ENCODE results near the gene ZSCAN12. TPM values are rescaled to one million over a fixed set of nuclear protein-coding genes. Genes with fewer than 3 reads are reported as not detected.

Gene ZSCAN12
- total RNA-seq, 2 donors from 2014 or later = 5.9 to 10.2 TPM

GRCh38 chr6:28351087-28351486 lies 48.5 kb downstream of the ZSCAN12 start:
- intact Hi-C loops (cut with DNase I) = loop anchor here (5.0 to 10.0 kb wide), 2 partner anchors 126 to 214 kb away; partner anchors contain the start of gene ZSCAN9
- no peaks in the 10 kb centered on the region for H3K9me3 ChIP-seq
- no peak for TF ChIP-seq POLR2A (IDR thresholded peaks at IDR 0.05)
- TF ChIP-seq CTCF (IDR thresholded peaks at IDR 0.05) = no peak
- no peak for TF ChIP-seq POLR2AphosphoS5 (IDR thresholded peaks at IDR 0.05)
- no peak for DNase-seq (ENCODE audit: low spot score)
- peaks cover 4% of the 10 kb centered on the region for H3K4me1 ChIP-seq (replicated peaks)
- no peak overlapping the region for H3K27ac ChIP-seq
- H3K36me3 ChIP-seq = no peaks in the 10 kb centered on the region
- H3K27me3 ChIP-seq (replicated peaks; ENCODE audit: insufficient read depth) = no peaks in the 10 kb centered on the region
- WGBS = 70% methylated on average over 2 of the region's 2 CpGs
- H3K4me3 ChIP-seq = no peak overlapping the region

- intact Hi-C loops (cut with DNase I) = loop anchor here (5.0 to 10.0 kb wide), 2 partner anchors 125 to 213 kb away; partner anchors contain the start of gene ZSCAN9
- no peak for TF ChIP-seq CTCF (IDR thresholded peaks at IDR 0.05)
- TF ChIP-seq POLR2AphosphoS5 (IDR thresholded peaks at IDR 0.05) = peak; percentile 76
- TF ChIP-seq POLR2A (IDR thresholded peaks at IDR 0.05) = no peak
- Histone ChIP-seq H3K27ac (peak within 1 kb of the TSS; percentile 60 to 67), H3K4me1 (replicated peaks) (peaks cover under 1% of the 10 kb centered on the region), H3K27me3 (replicated peaks; ENCODE audit: insufficient read depth) (no peaks in the 10 kb centered on the region), H3K4me3 (peak within 1 kb of the TSS; percentile 62 to 64), H3K36me3 (no peaks in the 10 kb centered on the region), H3K9me3 (no peaks in the 10 kb centered on the region)
- under 1% methylated on average over 30 of the region's 30 CpGs for whole genome bisulfite sequencing
- peak; percentile 83 for DNase-seq (ENCODE audit: low spot score)
Observed at GRCh38 chr6:28349892-28350737, 49.4 kb downstream of the ZSCAN12 start, which contains the start of gene ZKSCAN3. ZKSCAN3 (plus strand) TSS chr6:28349947; CDS start chr6:28359587, 9,640 bp downstream.

- H3K27me3 ChIP-seq (replicated peaks; ENCODE audit: insufficient read depth) = no peaks in the 10 kb centered on the region
- intact Hi-C loops (cut with DNase I) = no loop called here
- no peak for DNase-seq (ENCODE audit: low spot score)
- no peaks in the 10 kb centered on the region for H3K9me3 ChIP-seq
- peak overlapping the region; percentile 60 to 67 for H3K27ac ChIP-seq
- peak overlapping the region; percentile 62 to 64 for H3K4me3 ChIP-seq
- 2% methylated on average over 9 of the region's 9 CpGs for WGBS
- no peaks in the 10 kb centered on the region for H3K36me3 ChIP-seq
- TF ChIP-seq CTCF (IDR thresholded peaks at IDR 0.05) (no peak), POLR2A (IDR thresholded peaks at IDR 0.05) (no peak), POLR2AphosphoS5 (IDR thresholded peaks at IDR 0.05) (no peak)
- no peaks in the 10 kb centered on the region for H3K4me1 ChIP-seq (replicated peaks)
Observed at GRCh38 chr6:28349344-28349891, 50.1 kb downstream of the ZSCAN12 start.

GRCh38 chr6:28347119-28347518 lies 52.4 kb downstream of the ZSCAN12 start:
- H3K27me3 ChIP-seq (replicated peaks; ENCODE audit: insufficient read depth) = no peaks in the 10 kb centered on the region
- no peaks in the 10 kb centered on the region for H3K9me3 ChIP-seq
- no peaks in the 10 kb centered on the region for H3K36me3 ChIP-seq
- H3K27ac ChIP-seq = no peak overlapping the region
- H3K4me3 ChIP-seq = no peak overlapping the region
- DNase-seq (ENCODE audit: low spot score) = no peak
- no peak for TF ChIP-seq POLR2A (IDR thresholded peaks at IDR 0.05)
- TF ChIP-seq POLR2AphosphoS5 (IDR thresholded peaks at IDR 0.05) = no peak
- no peak for TF ChIP-seq CTCF (IDR thresholded peaks at IDR 0.05)
- WGBS = 29% methylated on average over 2 of the region's 2 CpGs
- H3K4me1 ChIP-seq (replicated peaks) = no peaks in the 10 kb centered on the region
- intact Hi-C loops (cut with DNase I) = no loop called here
